SU-DHL-6 (cell line): ENCODE data around the gene MZT2B.
"Not testable (repeated sequence)": the region's sequence is repeated elsewhere in the genome, so short reads cannot be mapped to it uniquely, and the experiment has no call there.

Experiments used
- CTCF ChIP-seq: fragments of 200-600 bp; sonication (generic); IDR thresholded peaks from one replicate; pipeline ENCODE4 v1.5.1; 2017; ENCODE audit warnings: antibody characterized with exemption, mild to moderate bottlenecking, low read length, moderate library complexity; ENCODE audit not compliant: insufficient read depth, poor library complexity, severe bottlenecking
- EZH2phosphoT487 ChIP-seq: fragments of 200-600 bp; sonication (generic), shearing (Covaris generic); conservative IDR thresholded peaks from 2 replicates; pipeline ENCODE4 v1.6.1; 2018; ENCODE audit warnings: mild to moderate bottlenecking, antibody characterized with exemption, low read length, moderate library complexity, mixed read lengths

GRCh38 chr2:130229161-130229510 is 47.1 kb downstream of the MZT2B start:
- not testable (repeated sequence) for TF ChIP-seq CTCF, EZH2phosphoT487
